ENCODE data around the gene CNIH3. TPM values are rescaled to one million over a fixed set of nuclear protein-coding genes. Genes with fewer than 3 reads are reported as not detected.

The CNIH3 gene
- total RNA-seq, 1 donor from 2014 or later = 0.53 TPM

DNA sequence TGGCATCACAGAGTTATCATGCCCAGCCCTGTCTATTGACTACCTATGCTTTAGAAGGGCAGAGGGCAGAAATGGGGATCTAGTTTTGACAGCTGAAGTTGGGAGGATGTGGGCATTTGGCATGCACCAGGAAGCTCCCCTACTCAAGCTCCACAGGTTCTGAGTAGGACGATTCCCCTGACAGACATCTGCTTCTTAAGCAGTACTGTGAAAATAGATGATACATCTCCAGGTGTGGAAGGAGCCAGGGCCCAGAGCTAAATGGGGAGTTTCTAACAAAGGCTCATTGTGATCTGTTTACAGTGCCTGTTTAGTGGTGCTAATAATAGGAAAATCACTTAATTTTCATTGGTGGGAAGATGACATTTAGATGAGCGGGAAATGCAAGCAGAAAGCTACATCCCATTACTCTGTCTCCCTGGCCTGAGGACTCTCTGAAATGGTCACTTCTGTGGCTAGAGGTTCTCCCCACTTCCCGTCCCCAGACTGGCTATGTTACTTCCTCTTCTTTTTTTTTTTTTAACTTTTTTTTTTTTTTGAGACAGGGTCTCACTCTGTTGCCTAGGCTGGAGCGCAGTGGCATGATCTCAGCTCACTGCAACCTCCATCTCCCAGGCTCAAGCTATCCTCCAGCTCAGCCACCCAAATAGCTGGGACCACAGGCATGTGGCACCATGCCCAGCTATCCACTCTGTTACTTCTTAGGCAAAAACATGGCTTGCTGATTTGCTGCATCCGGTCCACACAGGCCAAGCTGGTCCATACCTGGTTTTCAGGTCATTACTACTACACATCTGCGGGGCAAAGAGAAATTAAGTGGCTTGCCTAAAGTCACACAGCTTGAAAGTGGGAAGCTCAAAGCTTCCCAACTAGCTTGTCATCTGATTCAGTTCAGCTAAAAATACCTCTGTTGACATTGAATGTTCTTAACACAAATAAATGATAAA is 23.2 kb upstream of the CNIH3 start:
- H3K36me3 ChIP-seq (ENCODE audit: control insufficient read depth, insufficient read depth, low read length) = no peaks in the 10 kb centered on the region
- DNase-seq (ENCODE audit: low read depth) = peak; percentile 63
- TF ChIP-seq, protein P1, sequence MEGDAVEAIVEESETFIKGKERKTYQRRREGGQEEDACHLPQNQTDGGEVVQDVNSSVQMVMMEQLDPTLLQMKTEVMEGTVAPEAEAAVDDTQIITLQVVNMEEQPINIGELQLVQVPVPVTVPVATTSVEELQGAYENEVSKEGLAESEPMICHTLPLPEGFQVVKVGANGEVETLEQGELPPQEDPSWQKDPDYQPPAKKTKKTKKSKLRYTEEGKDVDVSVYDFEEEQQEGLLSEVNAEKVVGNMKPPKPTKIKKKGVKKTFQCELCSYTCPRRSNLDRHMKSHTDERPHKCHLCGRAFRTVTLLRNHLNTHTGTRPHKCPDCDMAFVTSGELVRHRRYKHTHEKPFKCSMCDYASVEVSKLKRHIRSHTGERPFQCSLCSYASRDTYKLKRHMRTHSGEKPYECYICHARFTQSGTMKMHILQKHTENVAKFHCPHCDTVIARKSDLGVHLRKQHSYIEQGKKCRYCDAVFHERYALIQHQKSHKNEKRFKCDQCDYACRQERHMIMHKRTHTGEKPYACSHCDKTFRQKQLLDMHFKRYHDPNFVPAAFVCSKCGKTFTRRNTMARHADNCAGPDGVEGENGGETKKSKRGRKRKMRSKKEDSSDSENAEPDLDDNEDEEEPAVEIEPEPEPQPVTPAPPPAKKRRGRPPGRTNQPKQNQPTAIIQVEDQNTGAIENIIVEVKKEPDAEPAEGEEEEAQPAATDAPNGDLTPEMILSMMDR (IDR thresholded peaks at IDR 0.05; ENCODE audit: insufficient read depth, low read length, severe bottlenecking) = no peak
- H3K4me3 ChIP-seq (ENCODE audit: low read depth, low read length) = no peak overlapping the region
- H3K27me3 ChIP-seq (ENCODE audit: control insufficient read depth, insufficient read depth, low read length) = no peaks in the 10 kb centered on the region
- no peak for FAIRE-seq

DNA sequence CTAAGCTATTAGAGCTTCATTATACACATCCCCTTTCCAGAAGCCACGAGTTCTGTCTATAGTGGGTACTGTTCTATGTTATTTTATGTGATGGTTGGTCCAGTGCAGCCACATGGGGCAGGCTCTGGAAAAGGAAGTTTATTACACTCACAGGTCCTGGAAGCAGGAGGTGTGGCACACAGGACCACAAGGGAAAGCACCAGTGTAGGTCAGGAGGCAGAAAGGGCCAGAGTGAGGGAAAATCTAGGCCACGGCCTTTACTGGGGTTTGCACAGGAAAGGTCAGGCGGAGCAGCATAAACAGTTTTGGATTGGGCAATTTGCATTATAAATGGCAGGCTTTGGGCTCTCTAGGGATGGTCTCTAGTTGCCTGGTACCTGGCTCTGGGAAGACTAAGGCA is 21.8 kb upstream of the CNIH3 start:
- Histone ChIP-seq H3K4me3 (ENCODE audit: low read depth, low read length) (no peak overlapping the region), H3K36me3 (ENCODE audit: control insufficient read depth, insufficient read depth, low read length) (no peaks in the 10 kb centered on the region), H3K27me3 (ENCODE audit: control insufficient read depth, insufficient read depth, low read length) (no peaks in the 10 kb centered on the region)
- TF ChIP-seq, protein P1 (IDR thresholded peaks at IDR 0.05; ENCODE audit: insufficient read depth, low read length, severe bottlenecking) = no peak
- no peak for FAIRE-seq
- no peak for DNase-seq (ENCODE audit: low read depth)

DNA sequence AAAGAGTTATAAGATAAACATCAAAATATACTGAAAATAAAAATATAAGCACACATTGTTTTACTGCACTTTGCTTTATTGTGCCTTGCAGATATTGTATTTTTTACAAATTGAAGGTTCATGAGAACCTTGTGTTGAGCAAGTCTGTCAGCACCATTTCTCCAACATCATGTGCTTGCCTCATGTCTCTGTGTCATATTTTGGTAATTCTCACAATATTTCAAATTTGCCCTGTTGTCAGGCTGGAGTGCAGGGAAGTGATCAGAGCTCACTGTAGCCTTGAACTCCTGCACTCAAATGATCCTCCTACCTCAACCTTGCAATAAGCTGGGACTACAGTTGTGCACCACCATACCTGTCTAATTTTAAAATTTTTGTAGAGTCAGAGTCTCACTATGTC is 21.3 kb upstream of the CNIH3 start:
- DNase-seq (ENCODE audit: low read depth) (no peak), FAIRE-seq (no peak)
- Histone ChIP-seq H3K36me3 (ENCODE audit: control insufficient read depth, insufficient read depth, low read length) (no peaks in the 10 kb centered on the region), H3K4me3 (ENCODE audit: low read depth, low read length) (no peak overlapping the region), H3K27me3 (ENCODE audit: control insufficient read depth, insufficient read depth, low read length) (no peaks in the 10 kb centered on the region)
- TF ChIP-seq, protein P1 (IDR thresholded peaks at IDR 0.05; ENCODE audit: insufficient read depth, low read length, severe bottlenecking) = no peak

DNA sequence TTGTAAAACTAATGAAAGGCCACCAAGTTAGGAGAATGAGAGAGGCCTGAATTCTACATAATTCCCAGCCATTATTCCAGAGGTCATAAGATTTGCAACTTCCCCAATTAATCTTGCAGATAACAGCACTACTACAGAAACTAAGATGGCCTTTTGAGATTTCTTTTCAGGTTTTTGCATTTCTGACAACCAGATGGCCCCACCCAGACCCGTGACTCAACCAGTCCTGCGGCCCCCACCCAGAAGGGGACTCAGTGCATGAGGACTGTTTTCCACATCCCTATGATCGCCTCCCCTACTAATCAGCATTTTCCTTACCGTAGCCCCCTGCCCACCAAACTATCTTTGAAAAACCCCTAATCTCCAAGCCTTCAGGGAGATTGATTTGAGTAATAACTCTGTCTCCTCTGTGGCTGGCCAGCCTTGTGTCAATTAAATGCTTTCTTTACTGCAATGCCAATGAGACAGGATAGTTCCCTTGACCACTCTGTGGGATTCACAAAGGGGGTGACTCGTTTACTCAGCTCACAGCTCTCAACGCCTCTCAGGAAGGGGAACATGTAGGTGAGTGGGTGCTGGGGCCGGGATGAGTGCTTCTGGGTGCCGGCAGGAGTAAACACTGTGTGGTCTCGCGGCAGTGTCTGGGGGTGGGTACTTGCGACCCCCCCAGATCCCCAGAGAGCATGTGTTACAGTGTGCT is 10.5 kb upstream of the CNIH3 start:
- Histone ChIP-seq H3K27me3 (ENCODE audit: control insufficient read depth, insufficient read depth, low read length) (no peaks in the 10 kb centered on the region), H3K36me3 (ENCODE audit: control insufficient read depth, insufficient read depth, low read length) (no peaks in the 10 kb centered on the region), H3K4me3 (ENCODE audit: low read depth, low read length) (no peak overlapping the region)
- FAIRE-seq = no peak
- TF ChIP-seq, protein P1 (IDR thresholded peaks at IDR 0.05; ENCODE audit: insufficient read depth, low read length, severe bottlenecking) = no peak
- no peak for DNase-seq (ENCODE audit: low read depth)

DNA sequence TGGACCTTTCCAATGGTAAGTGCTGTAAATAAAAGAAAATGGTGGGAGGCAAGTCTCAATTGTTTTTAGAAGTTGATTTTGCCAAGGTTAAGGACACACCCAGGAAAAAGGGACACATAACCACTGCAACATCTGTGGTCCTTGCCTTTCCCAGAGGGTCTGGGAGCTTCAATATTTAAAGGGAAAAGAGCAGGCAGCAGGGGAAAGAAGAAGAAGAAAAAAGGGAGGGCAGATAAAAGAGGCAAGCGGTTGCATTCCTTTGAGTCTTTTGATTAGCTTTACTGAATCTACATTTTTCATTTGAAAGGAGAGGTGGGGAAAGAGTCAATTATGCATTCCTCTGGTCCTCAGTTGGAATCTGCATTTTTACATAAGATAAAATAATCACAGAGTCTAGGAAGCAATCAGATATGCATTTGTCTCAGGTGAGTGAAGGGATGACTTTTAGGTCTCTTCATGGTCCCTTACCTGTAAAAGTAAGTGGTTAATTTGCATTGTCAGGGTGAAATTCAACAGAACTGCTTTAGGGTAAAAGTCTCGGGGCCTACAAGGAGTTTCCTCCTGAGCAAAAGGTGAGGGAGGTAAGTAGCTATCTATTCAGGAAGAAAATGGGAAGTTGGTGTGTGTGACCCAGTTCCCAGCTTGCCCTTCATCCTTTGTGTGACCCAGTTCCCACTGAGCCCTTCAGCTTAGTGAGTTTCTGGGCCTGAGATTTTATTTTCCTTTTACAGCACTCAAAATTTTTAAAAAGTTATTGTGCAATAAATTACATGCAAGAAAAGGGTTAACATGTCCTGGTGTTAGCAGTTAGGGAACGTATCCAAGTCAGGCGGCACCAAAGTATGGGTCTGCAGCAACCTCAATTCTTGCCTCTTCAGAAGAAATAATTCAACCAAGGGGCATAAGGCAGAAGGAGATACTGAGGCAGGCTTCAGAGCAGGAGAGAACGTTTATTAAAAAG is 8.6 kb upstream of the CNIH3 start:
- TF ChIP-seq, protein P1 (IDR thresholded peaks at IDR 0.05; ENCODE audit: insufficient read depth, low read length, severe bottlenecking) = no peak
- Histone ChIP-seq H3K27me3 (ENCODE audit: control insufficient read depth, insufficient read depth, low read length) (no peaks in the 10 kb centered on the region), H3K36me3 (ENCODE audit: control insufficient read depth, insufficient read depth, low read length) (no peaks in the 10 kb centered on the region), H3K4me3 (ENCODE audit: low read depth, low read length) (no peak overlapping the region)
- peak; percentile 18 for FAIRE-seq
- DNase-seq (ENCODE audit: low read depth) = no peak
